Kidney epithelial cell (primary cell): Measurements from ENCODE around the gene PIP4K2A. TPM values are rescaled to one million over a fixed set of nuclear protein-coding genes. Genes with fewer than 3 reads are reported as not detected.
"Not testable (repeated sequence)": the region's sequence is repeated elsewhere in the genome, so short reads cannot be mapped to it uniquely, and the experiment has no call there.

Experiments used
- DNase-seq: peaks from one replicate; pipeline ENCODE4 v3.0.0-alpha.2; 2010; ENCODE audit warnings: low read depth
- H3K27me3 ChIP-seq: 2 replicates; pipeline ENCODE4 v1.6.0; 2011; ENCODE audit warnings: low read length; ENCODE audit not compliant: control insufficient read depth, insufficient read depth
- H3K36me3 ChIP-seq: 2 replicates; pipeline ENCODE4 v1.5.1; 2011; ENCODE audit warnings: low read length; ENCODE audit not compliant: control insufficient read depth, insufficient read depth
- H3K4me3 ChIP-seq: 2 replicates; pipeline ENCODE4 v1.5.1; 2011; ENCODE audit warnings: low read depth, mild to moderate bottlenecking, control low read depth, low read length
- total RNA-seq: library from RNA; depleted of rRNA; stranded (reverse); fragments of >200 nt; gene quantifications from 2 replicates; pipeline ENCODE4 v1.2.3, GENCODE V29; 2015
- TF ChIP-seq, protein P1 (sequence below): IDR thresholded peaks from 2 replicates; pipeline ENCODE4 v1.5.1; 2011; ENCODE audit warnings: mild to moderate bottlenecking, moderate library complexity, low read length, control low read depth, inconsistent platforms; ENCODE audit not compliant: insufficient read depth, poor library complexity, severe bottlenecking

PIP4K2A gene
- total RNA-seq, 1 donor from 2014 or later, result 23.6 TPM

DNA sequence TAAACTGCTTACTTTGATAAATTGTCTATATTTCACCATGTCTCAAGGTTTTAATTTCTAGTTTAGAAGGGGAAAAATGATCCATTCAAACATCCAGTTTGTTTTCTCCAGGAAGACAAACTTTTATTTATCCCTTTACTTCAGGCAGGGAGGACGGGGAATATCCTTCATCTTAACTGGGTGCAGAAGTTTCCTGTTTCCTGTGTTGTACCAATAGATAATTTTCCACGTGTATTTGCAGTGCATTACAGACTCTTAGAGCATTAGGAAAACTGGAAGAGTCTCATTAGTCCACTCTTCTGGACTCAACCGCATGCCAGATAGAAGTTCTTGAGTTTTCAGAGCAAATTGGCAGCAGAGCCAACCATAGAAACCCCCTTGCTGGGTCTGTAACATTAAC, 39.4 kb upstream of the PIP4K2A start:
- no peak overlapping the region for H3K4me3 ChIP-seq
- H3K36me3 ChIP-seq, result no peaks in the 10 kb centered on the region
- no peaks in the 10 kb centered on the region for H3K27me3 ChIP-seq
- TF ChIP-seq, protein P1, sequence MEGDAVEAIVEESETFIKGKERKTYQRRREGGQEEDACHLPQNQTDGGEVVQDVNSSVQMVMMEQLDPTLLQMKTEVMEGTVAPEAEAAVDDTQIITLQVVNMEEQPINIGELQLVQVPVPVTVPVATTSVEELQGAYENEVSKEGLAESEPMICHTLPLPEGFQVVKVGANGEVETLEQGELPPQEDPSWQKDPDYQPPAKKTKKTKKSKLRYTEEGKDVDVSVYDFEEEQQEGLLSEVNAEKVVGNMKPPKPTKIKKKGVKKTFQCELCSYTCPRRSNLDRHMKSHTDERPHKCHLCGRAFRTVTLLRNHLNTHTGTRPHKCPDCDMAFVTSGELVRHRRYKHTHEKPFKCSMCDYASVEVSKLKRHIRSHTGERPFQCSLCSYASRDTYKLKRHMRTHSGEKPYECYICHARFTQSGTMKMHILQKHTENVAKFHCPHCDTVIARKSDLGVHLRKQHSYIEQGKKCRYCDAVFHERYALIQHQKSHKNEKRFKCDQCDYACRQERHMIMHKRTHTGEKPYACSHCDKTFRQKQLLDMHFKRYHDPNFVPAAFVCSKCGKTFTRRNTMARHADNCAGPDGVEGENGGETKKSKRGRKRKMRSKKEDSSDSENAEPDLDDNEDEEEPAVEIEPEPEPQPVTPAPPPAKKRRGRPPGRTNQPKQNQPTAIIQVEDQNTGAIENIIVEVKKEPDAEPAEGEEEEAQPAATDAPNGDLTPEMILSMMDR, result no peak
- DNase-seq, result no peak

DNA sequence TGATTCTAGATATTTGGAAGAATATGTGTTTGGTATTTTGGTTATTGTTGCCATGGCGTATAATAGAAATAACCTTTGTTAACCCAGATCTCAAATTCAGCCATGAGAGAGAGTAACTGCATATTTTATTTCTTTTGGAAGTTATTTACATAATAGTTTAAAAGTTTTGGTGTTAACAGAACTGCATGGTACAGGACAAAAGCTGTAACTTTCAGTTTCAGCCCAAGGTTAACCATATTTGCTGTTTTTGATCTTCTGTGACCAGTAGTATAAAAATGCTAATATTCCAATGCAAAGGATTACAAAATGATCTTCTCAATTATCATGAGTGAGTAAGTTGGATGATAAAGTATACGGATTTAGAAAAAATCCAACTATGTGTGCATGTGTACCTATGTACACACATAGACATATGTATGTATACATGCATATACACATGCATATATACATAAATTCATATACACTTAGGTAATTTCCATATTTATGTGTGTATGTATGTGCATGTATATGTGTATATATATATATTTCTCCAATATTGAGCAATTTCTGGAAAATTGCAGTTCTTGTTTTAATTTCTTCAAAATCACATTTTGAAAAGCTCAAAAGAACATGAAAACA, 38.0 kb upstream of the PIP4K2A start:
- TF ChIP-seq, protein P1, result no peak
- Histone ChIP-seq H3K36me3 (no peaks in the 10 kb centered on the region), H3K4me3 (no peak overlapping the region), H3K27me3 (no peaks in the 10 kb centered on the region)
- no peak for DNase-seq

DNA sequence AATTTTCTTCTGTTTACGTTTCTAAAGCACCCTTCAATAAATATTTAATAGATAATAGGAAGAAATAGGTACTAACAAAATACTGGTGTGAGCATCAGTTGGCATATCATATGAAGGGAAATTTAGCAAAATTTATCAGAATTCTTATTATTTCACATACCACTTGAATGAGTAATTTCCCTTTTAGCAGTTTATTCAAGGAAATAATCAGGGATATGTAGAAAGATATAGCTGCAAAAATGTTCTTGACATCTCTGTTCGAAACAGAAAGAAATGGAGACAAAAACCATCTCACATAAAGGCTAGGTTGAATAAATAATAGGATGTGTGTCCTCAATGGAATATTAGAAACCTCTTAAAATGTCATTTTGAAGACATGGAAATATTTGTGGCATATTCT, 35.8 kb upstream of the PIP4K2A start:
- DNase-seq, result no peak

DNA sequence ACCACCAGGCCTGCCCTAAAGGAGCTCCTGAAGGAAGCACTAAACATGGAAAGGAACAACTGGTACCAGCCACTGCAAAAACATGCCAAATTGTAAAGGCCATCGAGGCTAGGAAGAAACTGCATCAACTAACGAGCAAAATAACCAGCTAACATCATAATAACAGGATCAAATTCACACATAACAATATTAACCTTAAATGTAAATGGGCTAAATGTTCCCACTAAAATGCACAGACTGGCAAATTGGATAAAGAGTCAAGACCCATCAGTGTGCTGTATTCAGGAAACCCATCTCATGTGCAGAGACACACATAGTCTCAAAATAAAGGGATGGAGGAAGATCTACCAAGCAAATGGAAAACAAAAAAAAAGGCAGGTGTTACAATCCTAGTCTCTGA, 30.5 kb upstream of the PIP4K2A start:
- not testable (repeated sequence) for H3K27me3 ChIP-seq, H3K36me3 ChIP-seq, DNase-seq, H3K4me3 ChIP-seq

More for the DNA sequence above, 35.8 kb upstream of the PIP4K2A start:
- Histone ChIP-seq H3K4me3 (no peak overlapping the region), H3K27me3 (no peaks in the 10 kb centered on the region), H3K36me3 (no peaks in the 10 kb centered on the region)
- TF ChIP-seq, protein P1, result no peak

DNA sequence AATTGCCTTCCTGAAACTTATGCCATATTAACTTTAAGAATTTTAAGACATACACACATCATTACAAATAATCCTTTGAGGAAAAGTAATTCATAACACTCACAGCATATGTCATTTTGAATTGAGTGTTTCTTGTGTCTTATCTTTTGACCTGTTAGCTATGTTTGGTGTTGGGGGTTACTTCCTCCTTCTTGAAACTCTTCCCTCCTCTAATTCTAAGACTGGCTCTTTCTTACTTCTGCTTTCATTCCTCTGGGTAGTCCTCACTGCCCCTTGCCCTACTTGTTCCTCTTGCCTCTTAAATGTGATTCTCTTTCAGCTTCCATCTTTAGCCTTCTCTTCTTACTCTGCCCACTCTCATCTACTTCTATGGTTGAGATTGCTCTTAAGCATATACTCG, 28.3 kb upstream of the PIP4K2A start:
- Histone ChIP-seq H3K36me3 (no peaks in the 10 kb centered on the region), H3K4me3 (no peak overlapping the region), H3K27me3 (no peaks in the 10 kb centered on the region)
- TF ChIP-seq, protein P1, result no peak
- no peak for DNase-seq

DNA sequence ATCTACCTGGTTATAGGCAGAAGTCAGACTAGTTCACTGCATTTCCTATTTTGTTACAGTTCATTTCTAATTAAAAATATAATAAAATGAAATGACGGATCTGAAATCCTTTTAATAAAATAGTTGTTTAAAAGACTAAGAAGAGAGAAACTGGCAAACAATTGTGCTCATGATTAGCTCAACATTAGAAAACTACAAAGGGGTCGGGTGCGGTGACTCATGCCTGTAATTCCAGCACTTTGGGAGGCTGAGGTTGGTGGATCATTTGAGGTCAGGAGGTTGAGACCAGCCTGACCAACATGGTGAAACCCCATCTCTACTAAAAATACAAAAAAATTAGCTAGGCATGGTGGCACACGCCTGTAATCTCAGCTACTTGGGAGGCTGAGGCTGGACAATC, 27.3 kb upstream of the PIP4K2A start:
- not testable (repeated sequence) for H3K4me3 ChIP-seq, H3K27me3 ChIP-seq, H3K36me3 ChIP-seq
- DNase-seq, result peak; percentile 7

DNA sequence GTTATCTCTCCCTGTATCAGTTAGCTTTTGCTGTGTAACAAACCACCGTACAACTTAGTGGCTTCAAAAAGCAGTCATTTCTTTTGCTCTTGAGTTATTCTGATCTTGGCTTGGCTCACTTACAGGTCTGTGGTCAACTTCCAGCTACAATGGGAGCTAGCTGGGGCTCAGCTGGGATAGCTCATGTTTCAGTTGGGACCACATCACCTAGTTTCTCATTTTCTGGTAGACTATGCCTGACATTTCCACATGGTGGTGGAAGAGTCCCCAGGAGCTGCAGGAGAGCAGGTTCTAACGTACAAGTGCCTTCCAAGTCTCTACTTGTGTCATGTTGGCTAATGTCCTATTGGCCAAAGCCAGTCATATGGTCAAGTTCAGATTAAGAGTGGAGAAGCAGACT, 25.8 kb upstream of the PIP4K2A start:
- no peak for DNase-seq
- no peaks in the 10 kb centered on the region for H3K36me3 ChIP-seq
- no peaks in the 10 kb centered on the region for H3K27me3 ChIP-seq
- TF ChIP-seq, protein P1, result no peak
- no peak overlapping the region for H3K4me3 ChIP-seq
